ENCODE results near the gene ANKRD33B. TPM values are rescaled to one million over a fixed set of nuclear protein-coding genes. Genes with fewer than 3 reads are reported as not detected.
A peak's percentile ranks its signal among the peaks of the same experiment; 100 is the strongest.
"Not testable (repeated sequence)": the region's sequence is repeated elsewhere in the genome, so short reads cannot be mapped to it uniquely, and the experiment has no call there.

Gene ANKRD33B
- total RNA-seq, 1 donor from 2014 or later, result 4.1 TPM

DNA sequence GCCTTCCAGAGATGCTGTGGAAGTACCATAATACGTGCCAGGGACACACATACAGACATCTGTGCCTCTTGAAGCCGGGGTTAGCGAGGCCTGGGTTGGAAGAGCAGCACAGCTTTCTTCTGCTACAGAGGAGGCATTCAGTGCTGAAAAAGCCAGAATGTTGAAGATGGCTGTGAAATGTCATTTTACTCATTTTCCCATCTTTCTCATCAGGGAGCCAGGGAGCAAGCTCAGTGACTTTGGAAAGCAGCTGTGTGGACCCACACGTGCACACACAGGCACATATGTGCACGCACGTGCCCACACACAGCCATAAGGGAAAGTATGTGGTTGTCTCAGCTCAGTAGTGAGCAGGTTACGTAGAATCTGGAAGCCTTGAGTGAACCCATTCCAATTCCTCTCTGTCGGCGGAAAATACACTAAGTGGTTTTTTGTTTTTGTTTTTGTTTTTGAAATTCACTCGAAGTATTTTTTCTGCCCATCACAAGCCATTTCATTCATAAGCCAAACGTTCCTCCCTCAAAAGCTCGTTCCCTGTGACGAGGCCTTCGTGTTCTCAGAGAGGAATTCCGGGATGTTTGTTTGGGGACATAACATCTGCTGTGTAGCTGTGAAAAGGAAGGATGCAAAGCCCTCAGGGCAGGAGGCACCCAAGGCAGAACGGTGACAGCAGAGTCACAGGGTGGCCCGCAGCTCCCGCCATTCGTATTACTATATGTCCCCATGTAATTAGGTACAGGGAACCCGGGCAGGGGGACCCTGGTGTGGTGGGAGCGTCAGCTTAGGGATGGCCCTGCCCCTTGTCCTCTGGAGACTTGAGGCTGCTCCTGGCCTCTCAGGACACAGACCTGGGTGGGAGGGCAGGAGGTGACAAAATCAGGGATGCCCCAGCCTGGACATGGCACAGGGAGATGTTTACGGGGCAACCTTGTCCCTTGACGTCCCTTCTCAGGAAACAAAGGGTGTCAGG lies 29.0 kb upstream of the ANKRD33B start:
- intact Hi-C loops (cut with DNase I), result no loop called here
- no peak for DNase-seq (ENCODE audit: missing footprints)
- no peak for ATAC-seq

DNA sequence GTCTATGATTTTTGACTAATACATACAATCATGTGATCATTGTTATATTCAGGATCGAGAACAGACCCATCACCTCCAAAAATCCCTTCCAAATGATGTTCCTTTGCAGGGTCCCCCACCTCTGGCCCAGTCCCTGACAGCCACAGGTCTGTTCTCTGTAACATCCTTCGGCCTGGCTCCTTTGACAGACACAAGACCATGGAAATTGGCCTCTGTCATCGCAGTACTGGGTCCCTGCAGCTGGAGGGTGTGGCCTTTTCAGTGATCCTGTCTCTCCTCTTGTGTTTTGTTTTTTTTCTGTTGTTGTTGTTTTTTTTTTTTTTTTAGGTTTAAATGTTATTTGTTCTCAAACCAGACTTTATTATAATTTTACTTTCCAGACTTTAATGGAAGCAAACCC lies 27.4 kb upstream of the ANKRD33B start:
- intact Hi-C loops (cut with DNase I), result no loop called here
- ATAC-seq, result no peak
- no peak for DNase-seq (ENCODE audit: missing footprints)

DNA sequence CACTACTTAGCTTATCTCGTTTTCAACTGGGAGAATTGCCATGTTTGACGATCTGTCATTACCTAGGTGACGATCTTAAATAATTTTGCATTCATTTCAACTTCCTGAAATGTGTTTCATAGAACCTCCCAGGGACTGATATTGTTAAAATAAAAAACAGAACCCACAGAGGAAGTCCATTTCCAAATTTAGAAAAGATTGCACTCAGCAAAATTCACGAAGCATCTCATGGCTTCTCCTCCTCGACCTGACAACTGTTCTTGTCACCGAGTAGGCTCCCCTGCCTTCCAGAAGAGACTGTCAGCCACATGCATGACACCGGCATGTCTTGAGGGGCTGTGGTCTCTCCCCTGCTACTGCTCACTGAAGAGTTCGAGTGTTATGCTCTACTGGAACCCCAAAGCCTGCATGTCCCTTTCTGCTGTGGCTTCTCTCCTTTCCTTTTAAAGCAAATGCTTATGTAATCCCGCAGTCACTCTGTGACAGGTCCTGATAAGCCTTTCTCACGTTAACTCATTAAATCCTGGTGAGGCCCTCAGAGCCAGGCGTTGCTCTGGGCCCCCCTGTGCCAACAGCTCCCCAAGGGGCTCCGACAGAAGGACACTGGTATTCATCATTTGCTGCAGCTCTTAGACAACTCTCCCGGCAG lies 26.8 kb upstream of the ANKRD33B start:
- peak; percentile 29 for ATAC-seq
- DNase-seq (ENCODE audit: missing footprints), result no peak
- intact Hi-C loops (cut with DNase I), result no loop called here

DNA sequence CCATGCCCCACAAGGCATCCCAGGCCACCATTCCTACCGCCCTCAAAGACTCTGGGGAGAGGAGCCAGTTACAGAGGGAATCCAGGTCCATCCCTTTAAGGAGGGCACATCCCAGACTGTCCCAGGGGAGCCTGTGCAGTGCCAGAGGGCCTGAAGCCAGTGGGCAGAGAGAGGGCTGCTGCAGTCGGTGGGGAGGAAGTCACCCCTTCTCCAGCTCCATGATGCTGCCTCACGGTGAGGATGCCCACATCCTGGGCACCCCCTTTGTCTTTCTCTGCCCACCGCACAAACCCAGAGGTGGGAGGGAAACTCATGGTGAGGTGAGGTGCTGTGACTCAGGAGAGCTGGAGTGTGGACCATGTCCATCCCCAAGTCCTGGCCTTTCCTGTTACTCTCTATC lies 26.2 kb upstream of the ANKRD33B start:
- peak; percentile 6 for ATAC-seq
- DNase-seq (ENCODE audit: missing footprints), result no peak
- intact Hi-C loops (cut with DNase I), result no loop called here

DNA sequence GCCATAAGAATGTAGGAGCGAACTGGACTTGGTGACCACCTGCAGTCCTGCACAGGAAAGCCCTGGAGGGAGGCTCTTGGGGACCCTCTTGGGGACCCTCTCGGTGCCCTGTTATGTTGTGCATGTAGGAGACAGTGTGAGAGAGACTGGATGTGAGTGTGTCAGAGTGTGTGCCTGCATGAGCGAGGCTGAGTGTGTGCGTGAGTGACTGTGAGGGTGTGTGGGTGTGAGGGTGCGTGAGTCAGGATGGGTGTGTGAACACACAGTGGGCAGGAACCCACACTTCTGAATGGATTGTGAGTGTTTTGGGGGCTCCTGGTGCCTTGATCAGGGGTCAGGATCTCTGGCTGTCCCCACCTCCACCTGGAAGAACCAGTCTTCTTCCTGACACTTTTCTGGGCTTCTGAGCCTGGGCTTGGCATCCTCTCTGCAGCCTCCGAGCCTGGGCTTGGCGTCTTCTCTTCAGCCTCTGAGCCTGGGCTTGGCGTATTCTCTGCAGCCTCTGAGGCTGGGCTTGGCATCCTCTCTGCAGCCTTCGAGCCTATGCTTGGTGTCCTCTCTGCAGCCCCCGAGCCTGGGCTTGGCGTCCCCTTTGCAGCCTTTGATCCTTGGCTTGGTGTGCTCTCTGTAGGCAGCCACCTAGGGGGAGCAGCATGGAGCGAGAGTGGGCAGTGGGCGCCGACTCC lies 25.6 kb upstream of the ANKRD33B start:
- ATAC-seq (no peak), DNase-seq (ENCODE audit: missing footprints) (no peak)
- intact Hi-C loops (cut with DNase I), result no loop called here

DNA sequence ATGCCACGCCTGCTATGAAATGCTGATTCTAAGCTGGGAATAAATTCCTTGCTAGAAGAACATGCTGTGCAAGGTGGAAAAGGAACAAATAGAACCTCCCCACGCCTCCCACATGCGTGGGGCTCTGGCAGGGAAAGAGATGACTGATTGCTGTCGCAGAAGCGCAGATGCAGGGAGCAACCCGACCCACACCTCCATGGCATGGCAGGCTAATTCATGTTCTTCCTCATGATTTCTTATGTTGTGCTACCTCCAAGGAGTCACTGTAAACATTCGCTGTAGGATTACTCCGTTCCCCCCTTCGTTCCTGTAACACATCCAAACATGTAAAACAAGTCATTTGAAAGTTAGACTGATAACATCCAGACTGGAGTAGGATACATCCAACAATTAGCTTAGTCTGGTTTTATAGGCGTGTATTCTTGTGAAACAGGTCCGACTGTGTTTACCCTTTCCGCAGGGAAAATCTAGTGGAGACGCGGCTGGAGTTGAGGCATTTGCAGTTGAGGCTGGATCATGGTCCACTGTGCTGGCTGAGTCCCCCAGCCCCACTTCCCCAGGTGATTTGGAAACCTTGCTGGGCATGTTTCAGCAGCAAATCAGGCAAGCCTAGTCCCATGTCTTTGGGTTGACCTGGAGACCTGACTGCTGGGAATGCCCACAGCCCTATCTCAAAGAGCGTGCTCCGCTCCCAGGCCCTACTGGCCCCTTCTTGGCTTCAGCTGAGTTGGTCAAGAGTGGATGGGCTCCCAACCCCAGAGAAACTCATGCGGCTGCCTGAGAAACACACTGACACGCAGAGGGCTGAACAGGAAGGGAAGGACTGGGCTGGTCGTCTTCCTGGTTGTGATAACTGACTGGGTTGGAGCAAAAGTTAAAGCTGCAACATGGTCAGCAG lies 24.8 kb upstream of the ANKRD33B start:
- DNase-seq (ENCODE audit: missing footprints) (no peak), ATAC-seq (no peak)
- intact Hi-C loops (cut with DNase I), result no loop called here

DNA sequence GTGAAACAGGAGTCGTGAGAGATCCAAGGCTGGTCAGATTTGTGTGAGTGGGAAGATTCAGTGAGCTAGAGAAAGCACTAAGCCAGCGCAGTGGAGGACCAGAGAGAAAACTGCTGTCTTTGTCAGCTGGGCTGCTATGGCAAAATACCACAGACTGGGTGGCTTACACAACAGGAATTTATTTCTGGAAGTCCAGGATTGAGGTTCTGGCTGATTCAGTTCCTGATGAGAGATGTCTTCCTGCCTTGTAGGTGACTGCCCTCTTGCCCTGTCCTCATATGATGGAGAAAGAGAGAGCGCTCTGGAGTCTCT lies 24.2 kb upstream of the ANKRD33B start:
- ATAC-seq (no peak), DNase-seq (ENCODE audit: missing footprints) (no peak)
- intact Hi-C loops (cut with DNase I), result no loop called here

DNA sequence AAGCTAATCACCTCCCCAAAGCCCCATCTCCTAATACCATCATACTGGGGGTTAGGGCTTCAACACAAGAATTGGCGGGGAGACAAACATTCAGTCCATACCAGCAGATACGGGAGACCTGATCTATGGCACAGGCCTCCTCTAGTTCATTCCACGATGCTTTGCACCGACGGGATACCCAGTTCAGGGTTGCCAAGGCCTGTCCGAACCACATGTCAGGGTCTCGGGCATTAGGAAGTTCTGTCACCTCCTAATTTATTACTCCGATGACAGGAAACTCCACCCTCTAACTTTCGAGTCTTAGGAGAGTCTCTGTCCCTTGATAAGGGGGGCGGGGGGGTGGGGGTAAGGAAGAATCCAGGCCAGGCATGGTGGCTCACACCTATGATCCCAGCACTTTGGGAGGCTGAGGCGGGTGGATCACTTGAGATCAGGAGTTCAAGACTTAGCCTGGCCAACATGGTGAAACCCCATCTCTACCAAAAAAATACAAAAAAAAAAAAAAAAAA lies 23.8 kb upstream of the ANKRD33B start:
- DNase-seq (ENCODE audit: missing footprints) (no peak), ATAC-seq (no peak)
- intact Hi-C loops (cut with DNase I), result no loop called here

DNA sequence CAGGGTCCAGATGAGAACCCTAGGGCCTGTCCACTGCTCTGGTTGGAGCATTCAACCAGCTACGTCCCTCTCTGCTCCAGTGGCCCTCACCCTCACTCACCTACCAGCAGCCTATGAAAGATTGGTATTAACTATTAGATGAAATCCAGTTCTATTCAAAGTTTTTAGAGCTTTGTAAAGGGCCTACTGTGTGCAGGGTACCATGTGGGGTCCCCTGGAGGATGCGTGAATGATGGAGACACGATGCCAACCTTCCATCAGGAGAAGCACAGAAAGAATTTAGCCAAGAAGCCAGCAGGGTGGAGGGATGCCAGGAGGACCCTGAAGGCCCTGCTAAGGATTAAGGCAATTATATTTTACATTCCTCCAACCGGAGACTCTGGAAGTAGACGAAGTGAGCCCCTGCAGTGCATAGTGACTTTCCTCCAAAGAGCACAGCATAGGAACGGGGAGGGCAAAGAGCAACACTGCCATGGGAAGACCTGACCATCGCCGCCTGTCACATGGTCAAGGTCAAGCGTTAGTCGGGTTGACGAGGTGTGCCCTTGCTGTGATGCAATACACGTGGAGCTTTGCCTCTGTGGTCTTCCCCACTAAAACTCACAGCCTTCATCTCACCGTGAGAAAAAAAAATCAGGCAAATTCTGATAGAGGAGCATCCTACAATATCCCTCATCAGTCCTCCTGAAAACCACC lies 22.8 kb upstream of the ANKRD33B start:
- ATAC-seq, result no peak
- DNase-seq (ENCODE audit: missing footprints), result no peak
- intact Hi-C loops (cut with DNase I), result no loop called here

DNA sequence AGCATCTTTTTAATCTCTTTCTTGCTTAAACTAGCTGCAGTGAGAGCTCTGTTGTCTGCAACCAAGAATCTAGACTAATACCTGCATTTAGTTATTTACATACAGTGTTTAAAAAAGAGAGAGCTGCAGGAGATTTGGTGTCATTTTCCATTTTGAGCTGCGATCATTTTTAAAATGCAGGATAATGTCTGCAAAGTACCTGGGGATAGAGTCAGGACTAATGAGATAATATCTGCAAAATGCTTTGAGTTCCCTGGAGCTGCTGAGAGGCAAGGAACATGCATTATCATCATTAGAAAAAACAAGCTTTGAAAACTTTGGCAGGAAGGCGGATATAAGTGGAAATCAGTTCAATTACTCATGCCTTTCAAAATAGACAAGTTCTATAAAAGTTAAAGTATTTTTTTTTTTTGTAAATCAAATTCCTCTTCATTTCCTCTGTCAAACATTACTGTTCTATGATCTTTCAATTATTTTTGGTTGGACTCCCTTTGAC lies 21.8 kb upstream of the ANKRD33B start:
- DNase-seq (ENCODE audit: missing footprints) (no peak), ATAC-seq (no peak)
- intact Hi-C loops (cut with DNase I), result no loop called here

DNA sequence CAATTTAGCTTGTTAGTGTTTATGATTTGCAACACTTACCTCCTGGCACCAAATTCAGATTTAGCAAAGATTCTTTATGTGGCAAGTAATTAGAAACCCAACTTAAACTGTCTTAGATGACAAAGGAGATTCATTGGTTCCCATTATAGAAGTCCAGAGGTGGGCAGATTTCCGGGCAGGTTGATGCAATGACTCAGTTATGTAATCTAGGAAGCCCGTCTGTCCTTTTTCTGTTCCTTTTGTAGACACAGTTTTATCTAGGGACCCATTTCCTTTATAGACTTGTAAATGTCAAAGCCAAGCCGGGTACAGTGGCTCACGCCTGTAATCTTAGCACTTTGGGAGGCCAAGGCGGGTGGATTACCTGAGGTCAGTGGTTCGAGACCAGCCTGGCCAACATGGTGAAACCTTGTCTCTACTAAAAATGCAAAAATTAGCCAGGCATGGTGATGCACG lies 20.3 kb upstream of the ANKRD33B start:
- no peak for ATAC-seq
- no peak for DNase-seq (ENCODE audit: missing footprints)
- intact Hi-C loops (cut with DNase I), result no loop called here

DNA sequence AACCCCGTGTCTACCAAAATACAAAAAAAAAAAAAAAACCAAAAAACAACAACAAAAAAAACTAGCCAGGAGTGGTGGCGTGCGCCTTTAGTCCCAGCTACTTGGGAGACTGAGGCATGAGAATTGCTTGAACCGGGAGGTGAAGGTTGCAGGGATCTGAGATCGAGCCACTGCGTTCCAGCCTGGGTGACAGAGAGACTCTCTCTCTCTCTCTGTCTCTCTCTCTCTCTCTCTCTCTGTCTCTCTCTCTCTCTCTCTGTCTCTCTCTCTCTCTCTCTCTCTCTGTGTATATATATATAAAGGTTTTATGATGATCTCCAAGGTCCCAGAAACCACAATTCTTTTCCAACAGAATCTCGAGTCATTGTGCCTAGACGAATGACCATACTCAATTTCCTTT lies 18.8 kb upstream of the ANKRD33B start:
- no peak for DNase-seq (ENCODE audit: missing footprints)

DNA sequence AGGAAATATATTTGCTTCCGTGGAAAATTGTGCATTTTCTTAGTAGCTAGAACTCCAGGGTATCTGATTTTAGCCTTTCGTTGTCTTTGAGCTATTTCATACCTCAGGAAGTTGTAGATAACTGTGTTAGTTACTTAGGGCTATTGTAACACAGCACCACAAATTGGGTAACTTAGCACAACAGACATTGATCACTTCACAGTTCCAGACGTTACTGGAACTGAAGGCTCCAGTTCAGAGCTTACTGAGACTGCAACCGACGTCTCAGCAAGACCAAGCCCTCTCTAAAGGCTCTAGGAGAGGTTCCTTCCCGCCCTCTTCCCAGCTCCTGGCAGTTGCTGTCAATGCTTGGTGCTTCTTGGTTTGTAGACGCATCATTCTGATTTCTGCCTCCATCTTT lies 17.7 kb upstream of the ANKRD33B start:
- DNase-seq (ENCODE audit: missing footprints) (no peak), ATAC-seq (no peak)
- intact Hi-C loops (cut with DNase I), result no loop called here

More for the DNA sequence above, 18.8 kb upstream of the ANKRD33B start:
- intact Hi-C loops (cut with DNase I), result no loop called here
- ATAC-seq, result no peak

DNA sequence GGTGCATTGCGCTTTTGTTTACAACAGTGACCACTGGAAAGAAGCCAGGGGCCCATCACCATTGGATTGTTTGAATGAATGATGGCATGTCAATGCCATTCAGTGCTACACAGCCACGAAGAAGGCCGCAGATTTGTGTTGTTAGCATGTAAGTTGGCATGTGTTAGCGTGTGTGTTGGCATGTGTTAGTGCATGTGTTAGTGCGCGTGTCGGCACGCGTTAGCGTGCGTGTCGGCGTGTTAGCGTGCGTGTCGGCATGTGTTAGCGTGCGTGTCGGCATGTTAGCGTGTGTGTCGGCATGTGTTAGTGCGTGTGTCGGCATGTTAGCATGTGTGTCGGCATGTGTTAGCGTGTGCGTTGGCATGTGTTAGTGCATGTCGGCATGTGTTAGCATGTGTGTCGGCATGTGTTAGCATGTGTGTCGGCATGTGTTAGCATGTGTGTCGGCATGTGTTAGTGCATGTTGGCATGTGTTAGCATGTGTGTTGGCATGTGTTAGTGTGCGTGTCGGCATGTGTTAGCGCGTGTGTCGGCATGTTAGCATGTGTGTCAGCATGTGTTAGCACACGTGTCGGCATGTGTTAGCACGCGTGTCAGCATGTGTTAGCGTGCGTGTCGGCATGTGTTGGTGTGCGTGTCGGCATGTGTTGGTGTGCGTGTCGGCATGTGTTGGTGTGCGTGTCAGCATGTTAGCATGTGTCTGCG lies 15.3 kb upstream of the ANKRD33B start:
- intact Hi-C loops (cut with DNase I), result no loop called here
- DNase-seq (ENCODE audit: missing footprints) (no peak), ATAC-seq (no peak)

DNA sequence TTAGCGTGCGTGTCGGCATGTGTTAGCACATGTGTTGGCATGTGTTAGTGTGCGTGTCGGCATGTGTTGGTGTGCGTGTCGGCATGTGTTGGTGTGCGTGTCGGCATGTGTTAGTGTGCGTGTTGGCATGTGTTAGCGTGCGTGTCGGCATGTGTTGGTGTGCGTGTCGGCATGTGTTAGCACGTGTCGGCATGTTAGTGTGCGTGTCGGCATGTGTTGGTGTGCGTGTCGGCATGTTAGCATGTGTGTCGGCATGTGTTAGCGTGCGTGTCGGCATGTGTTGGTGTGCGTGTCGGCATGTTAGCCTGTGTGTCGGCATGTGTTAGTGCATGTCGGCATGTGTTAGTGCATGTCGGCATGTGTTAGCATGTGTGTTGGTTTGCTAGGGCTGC lies 14.8 kb upstream of the ANKRD33B start:
- ATAC-seq; intact Hi-C loops (cut with DNase I); DNase-seq (ENCODE audit: missing footprints): not testable (repeated sequence)

DNA sequence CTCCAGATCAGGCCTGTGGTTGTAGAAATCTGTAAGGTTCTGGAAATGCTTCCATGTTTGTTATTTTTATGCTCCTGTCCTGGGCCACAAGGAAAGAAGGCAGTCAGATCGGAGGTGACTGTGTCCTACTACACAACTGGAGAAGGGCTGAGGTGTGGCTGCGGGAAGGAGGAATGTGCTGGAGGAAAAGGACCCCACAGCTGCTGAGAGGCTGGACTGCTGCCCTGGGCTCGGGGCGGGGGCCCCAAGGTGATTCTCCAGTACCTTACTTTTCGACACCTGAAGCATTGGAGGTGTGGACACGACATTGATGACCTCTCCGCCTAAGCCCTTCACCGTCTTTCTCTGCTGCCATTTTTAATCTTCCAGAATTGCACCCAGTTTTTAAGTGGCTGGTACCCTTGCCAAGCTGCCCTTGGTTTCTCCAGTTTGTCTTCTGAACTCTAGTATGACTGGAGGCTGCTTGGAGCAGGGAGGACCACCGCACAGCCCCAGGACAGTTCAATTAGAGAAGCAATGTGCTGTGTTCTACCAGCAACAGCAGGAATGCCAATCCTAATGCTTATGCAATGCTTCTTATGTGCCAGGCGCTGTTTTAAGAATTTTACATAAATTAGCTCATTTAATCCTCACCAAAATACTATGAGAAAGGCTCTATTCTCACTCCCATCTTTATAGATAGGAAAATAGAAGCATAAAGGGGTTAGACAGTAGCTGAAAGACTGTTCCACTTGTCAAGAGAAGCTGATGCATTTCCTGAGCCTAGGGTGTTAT lies 13.5 kb upstream of the ANKRD33B start:
- no peak for ATAC-seq
- no peak for DNase-seq (ENCODE audit: missing footprints)
- intact Hi-C loops (cut with DNase I), result no loop called here

DNA sequence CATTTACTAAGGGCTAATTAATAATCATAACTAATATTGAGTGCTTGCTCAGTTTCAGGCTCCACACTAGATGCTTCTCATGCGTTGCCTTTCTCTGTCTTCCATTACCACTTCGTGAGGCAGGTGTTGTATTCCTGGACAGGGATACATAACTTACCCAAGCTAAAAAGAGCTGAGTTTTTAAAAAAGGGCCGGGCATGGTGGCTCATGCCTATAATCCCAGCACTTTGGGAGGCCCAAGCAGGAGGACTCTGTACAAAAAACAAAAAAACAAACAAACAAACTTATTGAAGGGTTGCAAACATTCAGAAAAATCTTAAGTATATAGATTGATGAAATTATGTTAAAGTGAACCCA lies 12.1 kb upstream of the ANKRD33B start:
- DNase-seq (ENCODE audit: missing footprints), result no peak
- intact Hi-C loops (cut with DNase I), result no loop called here
- ATAC-seq, result no peak
